WTC11 (cell line): Measurements from ENCODE around the gene MRPS34.

Experiments used
- AFF4 ChIP-seq: sonication (generic); formaldehyde crosslinking; IDR thresholded peaks from 2 replicates; pipeline ENCODE4 v1.8.1; 2023; ENCODE audit warnings: mild to moderate bottlenecking, missing genetic modification reagents, borderline replicate concordance
- CTCF ChIP-seq: fragments of 200-600 bp; IDR thresholded peaks from 2 replicates; pipeline ENCODE4 v1.8.0; 2022; ENCODE audit warnings: antibody characterized with exemption
- MXD4 ChIP-seq: fragments of 250-450 bp; sonication (Bioruptor Pico); IDR thresholded peaks from 2 replicates; pipeline ENCODE4 v1.8.0; 2021; ENCODE audit warnings: mild to moderate bottlenecking, moderate library complexity, borderline replicate concordance

- TF ChIP-seq AFF4 (CRISPR knock-in tag) = no peak
- TF ChIP-seq MXD4 (CRISPR knock-in tag) = no peak
- no peak for TF ChIP-seq CTCF
Measured at GRCh38 chr16:1784977-1785845, 12.3 kb upstream of the MRPS34 start.
